HG03060 (cell line): ENCODE results near the gene SSX4B.
"Not testable (repeated sequence)": the region's sequence is repeated elsewhere in the genome, so short reads cannot be mapped to it uniquely, and the experiment has no call there.

Experiments used
- ATAC-seq: cut with Tn5 transposase; IDR thresholded peaks from one replicate; pipeline ENCODE4 v1.9.1; 2021; ENCODE audit warnings: low read depth, moderate number of reproducible peaks; ENCODE audit not compliant: unreplicated experiment

The SSX4B gene

GRCh38 chrX:48356315-48357094 lies 55.3 kb downstream of the SSX4B start, which contains the start of gene SSX3:
TSS of gene SSX3 (minus strand) at chrX:48356703. CDS start at chrX:48355249, 1,454 bp downstream.
- not testable (repeated sequence) for ATAC-seq
